K562 (cell line): ENCODE data around the gene MMS19. TPM values are rescaled to one million over a fixed set of nuclear protein-coding genes. Genes with fewer than 3 reads are reported as not detected.
A peak's percentile ranks its signal among the peaks of the same experiment; 100 is the strongest.

Experiments used
- DMBX1 ChIP-seq: fragments of 250-450 bp; sonication (Bioruptor Pico); IDR thresholded peaks from 2 replicates; pipeline ENCODE4 v1.8.0; 2022; ENCODE audit warnings: inconsistent platforms, mild to moderate bottlenecking, moderate library complexity, borderline replicate concordance
- RBM34 ChIP-seq: fragments of 200-400 bp; formaldehyde crosslinking; IDR thresholded peaks from 2 replicates; pipeline ENCODE4 v1.6.1; 2018; ENCODE audit warnings: low read length, borderline replicate concordance; ENCODE audit not compliant: insufficient read depth
- SIN3A ChIP-seq, 2 experiments: fragments of 150-350 bp in 1 of 2; IDR thresholded peaks; 2 replicates each; pipeline ENCODE4 v1.6.1; 2011 to 2016; ENCODE audit warnings: borderline replicate concordance in 2 of 2, low read depth in 2 of 2, low read length in 2 of 2, mild to moderate bottlenecking in 2 of 2, moderate library complexity in 2 of 2; ENCODE audit not compliant: control insufficient read depth in 1 of 2
- SNIP1 ChIP-seq: fragments of 450-650 bp; IDR thresholded peaks from 2 replicates; pipeline ENCODE4 v1.7.1; 2017; ENCODE audit warnings: low read depth, mild to moderate bottlenecking
- TAL1 ChIP-seq: fragments of 450-650 bp; IDR thresholded peaks from 2 replicates; pipeline ENCODE4 v1.6.1; 2016; ENCODE audit warnings: mild to moderate bottlenecking
- TRIM24 ChIP-seq, 2 experiments: fragments of 450-650 bp; IDR thresholded peaks; 2 replicates each; pipeline ENCODE4 v1.6.1; 2016
- YY1 ChIP-seq, 3 experiments: IDR thresholded peaks; 2 replicates each; pipeline ENCODE4 v1.6.1; 2011; ENCODE audit warnings: low read length in 2 of 3, mild to moderate bottlenecking in 2 of 3, moderate library complexity in 2 of 3, borderline replicate concordance in 1 of 3, control low read depth in 1 of 3, low read depth in 1 of 3; ENCODE audit not compliant: insufficient read depth in 3 of 3, insufficient replicate concordance in 2 of 3, control insufficient read depth in 1 of 3, insufficient read length in 1 of 3; ENCODE audit errors: extremely low read depth in 1 of 3
- ZC3H11A ChIP-seq: IDR thresholded peaks from 2 replicates; pipeline ENCODE4 v1.6.1; 2012; ENCODE audit warnings: low read depth, low read length, improper control_type of control experiment
- ZFX ChIP-seq: sonication (generic); formaldehyde crosslinking; IDR thresholded peaks from 2 replicates; pipeline ENCODE4 v1.8.0; 2022; ENCODE audit warnings: mild to moderate bottlenecking, missing genetic modification reagents, moderate library complexity
- ZNF324 ChIP-seq: fragments of 250-450 bp; sonication (Bioruptor Pico); IDR thresholded peaks from 2 replicates; pipeline ENCODE4 v1.4.0; 2020; ENCODE audit warnings: mild to moderate bottlenecking
- polyA plus RNA-seq, 8 experiments: library from polyadenylated mRNA; depleted of rRNA in 4 of 8; stranded (reverse) in 5 of 8; unstranded in 3 of 8; fragments of >200 nt; fragmentation: Nextera tagmentation in 2 of 8; fragmentation: Illumina TruSeq in 1 of 8; extraction: Ambion mirVana in 2 of 8; extraction: Trizol in 1 of 8; gene quantifications; 2 replicates each; pipeline versions ENCODE4 v1.2.1 to v1.2.3, GENCODE V29; 2011 to 2014; ENCODE audit warnings: inconsistent platforms in 1 of 8, missing spikeins in 1 of 8
- total RNA-seq, 7 experiments: library from RNA; depleted of rRNA in 6 of 7; stranded (reverse); fragments of >200 nt in 6 of 7; fragmentation: Illumina TruSeq in 2 of 7; extraction: Trizol in 2 of 7; gene quantifications; 2 replicates each; pipeline versions ENCODE4 v1.2.1 to v1.2.3, GENCODE V29; 2011 to 2021; ENCODE audit warnings: low replicate concordance in 1 of 7
- TF ChIP-seq, protein P1 (sequence below): fragments of 250-450 bp; sonication (Bioruptor Pico); IDR thresholded peaks from 2 replicates; pipeline ENCODE4 v1.5.0; 2021
- TF ChIP-seq, protein P2 (sequence below): fragments of 250-450 bp; sonication (Bioruptor Pico); IDR thresholded peaks from 2 replicates; pipeline ENCODE4 v1.5.0; 2022; ENCODE audit warnings: mild to moderate bottlenecking
- TF ChIP-seq, protein P3 (sequence below): sonication (generic); formaldehyde crosslinking; IDR thresholded peaks from 2 replicates; pipeline ENCODE4 v1.8.0; 2022; ENCODE audit warnings: missing genetic modification reagents, mild to moderate bottlenecking, moderate library complexity, borderline replicate concordance
- TF ChIP-seq, protein P4 (sequence below), 2 experiments: fragments of 450-650 bp in 1 of 2; sonication (generic) in 1 of 2; formaldehyde crosslinking in 1 of 2; IDR thresholded peaks in 1 of 2; conservative IDR thresholded peaks in 1 of 2; 2 replicates each; pipeline versions ENCODE4 v1.6.1 to v1.8.1; 2016 to 2023; ENCODE audit warnings: mild to moderate bottlenecking in 2 of 2, moderate library complexity in 2 of 2, inconsistent platforms in 1 of 2, missing genetic modification reagents in 1 of 2
- TF ChIP-seq, protein P5 (sequence below): fragments of 450-650 bp; IDR thresholded peaks from 2 replicates; pipeline ENCODE4 v1.6.1; 2014; ENCODE audit warnings: low read depth, mild to moderate bottlenecking, moderate library complexity, borderline replicate concordance
- TF ChIP-seq, protein P6 (sequence below): fragments of 450-650 bp; IDR thresholded peaks from 2 replicates; pipeline ENCODE4 v1.7.0; 2016; ENCODE audit warnings: borderline replicate concordance

The MMS19 gene
- total and polyA plus RNA-seq, 9 of the 15 experiments (the other 6 are each of a cell fraction or from before 2014, with no cell fraction given) = 40.1 to 110 (median 62.9) TPM

DNA sequence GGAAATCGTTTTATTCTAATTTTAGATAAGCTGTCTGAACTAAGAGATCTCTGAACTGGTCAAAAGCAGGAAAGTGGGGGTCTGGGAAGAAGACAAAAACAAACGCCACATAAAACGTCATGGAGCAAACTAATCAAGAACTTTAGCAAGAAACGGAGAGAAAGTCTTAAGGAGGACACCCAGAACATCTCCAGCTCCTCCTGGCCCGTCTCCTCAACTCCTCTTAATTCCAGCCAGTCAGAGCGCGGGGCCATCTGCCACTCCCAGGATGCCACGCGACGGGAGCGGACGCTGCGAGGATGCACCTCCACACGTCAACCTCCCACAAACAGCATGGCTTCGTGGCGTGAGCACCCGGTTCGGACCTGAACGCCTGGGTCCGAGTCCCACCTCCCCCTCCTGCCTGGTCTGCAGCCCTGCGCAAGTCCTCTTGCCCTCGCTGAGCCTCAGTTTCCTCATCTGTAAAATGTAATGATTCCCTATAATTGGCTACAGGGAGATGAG lies 598 bp downstream of the MMS19 start (continued):
- TF ChIP-seq, protein P1, sequence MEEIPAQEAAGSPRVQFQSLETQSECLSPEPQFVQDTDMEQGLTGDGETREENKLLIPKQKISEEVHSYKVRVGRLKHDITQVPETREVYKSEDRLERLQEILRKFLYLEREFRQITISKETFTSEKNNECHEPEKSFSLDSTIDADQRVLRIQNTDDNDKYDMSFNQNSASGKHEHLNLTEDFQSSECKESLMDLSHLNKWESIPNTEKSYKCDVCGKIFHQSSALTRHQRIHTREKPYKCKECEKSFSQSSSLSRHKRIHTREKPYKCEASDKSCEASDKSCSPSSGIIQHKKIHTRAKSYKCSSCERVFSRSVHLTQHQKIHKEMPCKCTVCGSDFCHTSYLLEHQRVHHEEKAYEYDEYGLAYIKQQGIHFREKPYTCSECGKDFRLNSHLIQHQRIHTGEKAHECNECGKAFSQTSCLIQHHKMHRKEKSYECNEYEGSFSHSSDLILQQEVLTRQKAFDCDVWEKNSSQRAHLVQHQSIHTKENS = no peak
- TF ChIP-seq SNIP1 (no peak), ZC3H11A (no peak), YY1 (IDR thresholded peaks at IDR 0.05; ENCODE audit: borderline replicate concordance in 1 of 3, control insufficient read depth in 1 of 3, extremely low read depth in 1 of 3, insufficient read depth in 3 of 3, insufficient read length in 1 of 3, insufficient replicate concordance in 2 of 3, low read depth in 1 of 3, low read length in 2 of 3) (peak in 2 of 3 experiments; percentile 60 to 75), ZNF324 (CRISPR knock-in tag) (no peak), TAL1 (no peak), ZFX (CRISPR knock-in tag) (no peak), TRIM24 (IDR thresholded peaks at IDR 0.05) (no peak), DMBX1 (CRISPR knock-in tag) (no peak), SIN3A (IDR thresholded peaks at IDR 0.05; ENCODE audit: borderline replicate concordance in 2 of 2, control insufficient read depth in 1 of 2, low read depth in 2 of 2, low read length in 2 of 2) (peak; percentile 18 to 76; a peak in 1 of 4 replicates), RBM34 (no peak)
- TF ChIP-seq, protein P2, sequence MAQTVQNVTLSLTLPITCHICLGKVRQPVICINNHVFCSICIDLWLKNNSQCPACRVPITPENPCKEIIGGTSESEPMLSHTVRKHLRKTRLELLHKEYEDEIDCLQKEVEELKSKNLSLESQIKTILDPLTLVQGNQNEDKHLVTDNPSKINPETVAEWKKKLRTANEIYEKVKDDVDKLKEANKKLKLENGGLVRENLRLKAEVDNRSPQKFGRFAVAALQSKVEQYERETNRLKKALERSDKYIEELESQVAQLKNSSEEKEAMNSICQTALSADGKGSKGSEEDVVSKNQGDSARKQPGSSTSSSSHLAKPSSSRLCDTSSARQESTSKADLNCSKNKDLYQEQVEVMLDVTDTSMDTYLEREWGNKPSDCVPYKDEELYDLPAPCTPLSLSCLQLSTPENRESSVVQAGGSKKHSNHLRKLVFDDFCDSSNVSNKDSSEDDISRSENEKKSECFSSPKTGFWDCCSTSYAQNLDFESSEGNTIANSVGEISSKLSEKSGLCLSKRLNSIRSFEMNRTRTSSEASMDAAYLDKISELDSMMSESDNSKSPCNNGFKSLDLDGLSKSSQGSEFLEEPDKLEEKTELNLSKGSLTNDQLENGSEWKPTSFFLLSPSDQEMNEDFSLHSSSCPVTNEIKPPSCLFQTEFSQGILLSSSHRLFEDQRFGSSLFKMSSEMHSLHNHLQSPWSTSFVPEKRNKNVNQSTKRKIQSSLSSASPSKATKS (CRISPR knock-in tag) = no peak
- TF ChIP-seq, protein P3, sequence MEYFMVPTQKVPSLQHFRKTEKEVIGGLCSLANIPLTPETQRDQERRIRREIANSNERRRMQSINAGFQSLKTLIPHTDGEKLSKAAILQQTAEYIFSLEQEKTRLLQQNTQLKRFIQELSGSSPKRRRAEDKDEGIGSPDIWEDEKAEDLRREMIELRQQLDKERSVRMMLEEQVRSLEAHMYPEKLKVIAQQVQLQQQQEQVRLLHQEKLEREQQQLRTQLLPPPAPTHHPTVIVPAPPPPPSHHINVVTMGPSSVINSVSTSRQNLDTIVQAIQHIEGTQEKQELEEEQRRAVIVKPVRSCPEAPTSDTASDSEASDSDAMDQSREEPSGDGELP (CRISPR knock-in tag) = no peak
- TF ChIP-seq, protein P4, sequence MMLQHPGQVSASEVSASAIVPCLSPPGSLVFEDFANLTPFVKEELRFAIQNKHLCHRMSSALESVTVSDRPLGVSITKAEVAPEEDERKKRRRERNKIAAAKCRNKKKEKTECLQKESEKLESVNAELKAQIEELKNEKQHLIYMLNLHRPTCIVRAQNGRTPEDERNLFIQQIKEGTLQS (IDR thresholded peaks at IDR 0.05) = no peak
- TF ChIP-seq, protein P4 (CRISPR knock-in tag; conservative IDR thresholded peaks at IDR 0.05) = no peak
- TF ChIP-seq, protein P5, sequence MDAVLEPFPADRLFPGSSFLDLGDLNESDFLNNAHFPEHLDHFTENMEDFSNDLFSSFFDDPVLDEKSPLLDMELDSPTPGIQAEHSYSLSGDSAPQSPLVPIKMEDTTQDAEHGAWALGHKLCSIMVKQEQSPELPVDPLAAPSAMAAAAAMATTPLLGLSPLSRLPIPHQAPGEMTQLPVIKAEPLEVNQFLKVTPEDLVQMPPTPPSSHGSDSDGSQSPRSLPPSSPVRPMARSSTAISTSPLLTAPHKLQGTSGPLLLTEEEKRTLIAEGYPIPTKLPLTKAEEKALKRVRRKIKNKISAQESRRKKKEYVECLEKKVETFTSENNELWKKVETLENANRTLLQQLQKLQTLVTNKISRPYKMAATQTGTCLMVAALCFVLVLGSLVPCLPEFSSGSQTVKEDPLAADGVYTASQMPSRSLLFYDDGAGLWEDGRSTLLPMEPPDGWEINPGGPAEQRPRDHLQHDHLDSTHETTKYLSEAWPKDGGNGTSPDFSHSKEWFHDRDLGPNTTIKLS = 0 out of 2 replicates have a peak, but pooled peaks have one; percentile 38
- TF ChIP-seq, protein P6, sequence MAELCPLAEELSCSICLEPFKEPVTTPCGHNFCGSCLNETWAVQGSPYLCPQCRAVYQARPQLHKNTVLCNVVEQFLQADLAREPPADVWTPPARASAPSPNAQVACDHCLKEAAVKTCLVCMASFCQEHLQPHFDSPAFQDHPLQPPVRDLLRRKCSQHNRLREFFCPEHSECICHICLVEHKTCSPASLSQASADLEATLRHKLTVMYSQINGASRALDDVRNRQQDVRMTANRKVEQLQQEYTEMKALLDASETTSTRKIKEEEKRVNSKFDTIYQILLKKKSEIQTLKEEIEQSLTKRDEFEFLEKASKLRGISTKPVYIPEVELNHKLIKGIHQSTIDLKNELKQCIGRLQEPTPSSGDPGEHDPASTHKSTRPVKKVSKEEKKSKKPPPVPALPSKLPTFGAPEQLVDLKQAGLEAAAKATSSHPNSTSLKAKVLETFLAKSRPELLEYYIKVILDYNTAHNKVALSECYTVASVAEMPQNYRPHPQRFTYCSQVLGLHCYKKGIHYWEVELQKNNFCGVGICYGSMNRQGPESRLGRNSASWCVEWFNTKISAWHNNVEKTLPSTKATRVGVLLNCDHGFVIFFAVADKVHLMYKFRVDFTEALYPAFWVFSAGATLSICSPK = no peak
